ENCODE data around the gene ABCA2. TPM values are rescaled to one million over a fixed set of nuclear protein-coding genes. Genes with fewer than 3 reads are reported as not detected.

Gene ABCA2
- total RNA-seq, 4 donors from 2014 or later: 10.4 to 44.7 (median 33.4) TPM

DNA sequence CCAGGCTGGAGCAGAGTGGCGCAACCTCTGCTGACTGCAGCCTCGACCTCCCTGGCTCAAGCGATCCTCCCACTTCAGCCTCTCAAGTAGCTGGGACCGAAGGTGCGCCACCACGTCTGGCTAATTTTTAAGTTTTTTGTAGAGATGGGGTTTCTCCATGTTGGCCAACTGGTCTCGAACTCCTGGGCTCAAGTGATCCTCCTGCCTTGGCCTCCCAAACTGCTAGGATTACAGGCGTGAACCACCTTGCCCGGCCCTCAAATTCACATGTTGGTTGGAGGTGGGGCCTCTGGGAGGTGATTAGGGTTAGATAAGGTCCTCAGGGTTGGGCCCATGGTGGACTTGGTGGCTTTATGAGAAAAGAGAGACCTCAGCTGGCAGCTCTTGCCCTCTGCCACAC is 65.9 kb downstream of the ABCA2 start:
- H3K4me1 ChIP-seq: peaks cover 41% of the 10 kb centered on the region
- no peak for DNase-seq (ENCODE audit: low spot score in 2 of 2)
- no peaks in the 10 kb centered on the region for H3K36me3 ChIP-seq
- no peak overlapping the region for H3K27ac ChIP-seq
- WGBS: over 99% methylated on average over 9 of the region's 9 CpGs
- H3K27me3 ChIP-seq: no peaks in the 10 kb centered on the region
- TF ChIP-seq, protein P1, sequence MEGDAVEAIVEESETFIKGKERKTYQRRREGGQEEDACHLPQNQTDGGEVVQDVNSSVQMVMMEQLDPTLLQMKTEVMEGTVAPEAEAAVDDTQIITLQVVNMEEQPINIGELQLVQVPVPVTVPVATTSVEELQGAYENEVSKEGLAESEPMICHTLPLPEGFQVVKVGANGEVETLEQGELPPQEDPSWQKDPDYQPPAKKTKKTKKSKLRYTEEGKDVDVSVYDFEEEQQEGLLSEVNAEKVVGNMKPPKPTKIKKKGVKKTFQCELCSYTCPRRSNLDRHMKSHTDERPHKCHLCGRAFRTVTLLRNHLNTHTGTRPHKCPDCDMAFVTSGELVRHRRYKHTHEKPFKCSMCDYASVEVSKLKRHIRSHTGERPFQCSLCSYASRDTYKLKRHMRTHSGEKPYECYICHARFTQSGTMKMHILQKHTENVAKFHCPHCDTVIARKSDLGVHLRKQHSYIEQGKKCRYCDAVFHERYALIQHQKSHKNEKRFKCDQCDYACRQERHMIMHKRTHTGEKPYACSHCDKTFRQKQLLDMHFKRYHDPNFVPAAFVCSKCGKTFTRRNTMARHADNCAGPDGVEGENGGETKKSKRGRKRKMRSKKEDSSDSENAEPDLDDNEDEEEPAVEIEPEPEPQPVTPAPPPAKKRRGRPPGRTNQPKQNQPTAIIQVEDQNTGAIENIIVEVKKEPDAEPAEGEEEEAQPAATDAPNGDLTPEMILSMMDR (IDR thresholded peaks at IDR 0.05): no peak
- no peaks in the 10 kb centered on the region for H3K9me3 ChIP-seq
- no peak overlapping the region for H3K4me3 ChIP-seq

DNA sequence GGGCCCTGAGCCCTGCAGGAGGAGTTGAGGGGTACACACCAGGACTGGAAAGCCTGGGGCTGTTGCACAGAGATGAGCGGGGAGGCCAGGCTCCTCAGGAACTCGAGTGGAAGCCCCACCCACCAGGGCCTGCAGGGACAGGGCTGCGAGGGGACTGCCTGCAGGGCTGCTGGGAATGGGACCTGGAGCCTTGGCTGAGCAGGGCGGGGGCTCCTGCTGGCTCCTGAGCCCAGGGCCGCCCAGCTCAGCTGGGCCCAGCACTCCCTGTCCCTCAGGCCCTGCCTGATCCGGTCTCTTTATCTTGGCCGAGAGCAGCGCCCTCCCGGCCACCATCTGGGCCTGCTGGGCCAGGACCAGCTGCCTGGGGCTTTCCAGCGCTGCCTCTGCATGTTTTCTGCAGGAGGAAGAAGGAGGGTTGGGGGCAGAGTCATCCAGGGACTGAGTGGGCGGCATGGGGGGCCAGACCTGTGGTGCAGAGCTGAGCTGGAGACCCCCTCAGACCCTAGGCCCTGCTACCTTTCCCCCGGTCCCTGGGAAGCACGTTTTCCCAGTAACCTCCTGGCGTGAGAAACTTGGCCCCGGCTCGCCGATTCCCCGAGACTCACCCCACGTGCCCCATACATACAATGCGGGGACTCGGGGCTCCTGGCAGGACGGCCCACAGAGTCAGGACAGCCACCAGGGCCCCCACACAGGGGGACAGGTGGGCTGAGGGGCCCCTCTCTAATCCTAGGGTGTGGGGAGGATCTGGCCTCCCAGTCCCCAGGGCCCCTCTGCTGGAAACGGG is 66.6 kb downstream of the ABCA2 start:
- Histone ChIP-seq H3K36me3 (no peaks in the 10 kb centered on the region), H3K27me3 (no peaks in the 10 kb centered on the region), H3K9me3 (no peaks in the 10 kb centered on the region), H3K4me3 (no peak overlapping the region), H3K4me1 (peaks cover 41% of the 10 kb centered on the region), H3K27ac (no peak overlapping the region)
- no peak for TF ChIP-seq EP300 (IDR thresholded peaks at IDR 0.05)
- TF ChIP-seq, protein P1 (IDR thresholded peaks at IDR 0.05): no peak
- no peak for TF ChIP-seq POLR2A (IDR thresholded peaks at IDR 0.05)
- TF ChIP-seq POLR2AphosphoS5 (IDR thresholded peaks at IDR 0.05): no peak
- no peak for DNase-seq (ENCODE audit: low spot score in 2 of 2)
- 42% methylated on average over 12 of the region's 23 CpGs for WGBS

- 70% methylated on average over 8 of the region's 15 CpGs for WGBS
- no peak for TF ChIP-seq EP300 (IDR thresholded peaks at IDR 0.05)
- TF ChIP-seq, protein P1 (IDR thresholded peaks at IDR 0.05): no peak
- no peak for TF ChIP-seq POLR2AphosphoS5 (IDR thresholded peaks at IDR 0.05)
- TF ChIP-seq POLR2A (IDR thresholded peaks at IDR 0.05): no peak
- no peak for DNase-seq (ENCODE audit: low spot score in 2 of 2)
- no peaks in the 10 kb centered on the region for H3K36me3 ChIP-seq
- no peaks in the 10 kb centered on the region for H3K9me3 ChIP-seq
- H3K4me3 ChIP-seq: no peak overlapping the region
- no peak overlapping the region for H3K27ac ChIP-seq
- H3K27me3 ChIP-seq: no peaks in the 10 kb centered on the region
- H3K4me1 ChIP-seq: peaks cover 38% of the 10 kb centered on the region
Measured at GRCh38 chr9:136960938-136961275, 67.1 kb downstream of the ABCA2 start.

GRCh38 chr9:136960212-136960937 is 67.7 kb downstream of the ABCA2 start:
- Histone ChIP-seq H3K36me3 (no peaks in the 10 kb centered on the region), H3K27ac (no peak overlapping the region)
- no peak for DNase-seq (ENCODE audit: low spot score in 2 of 2)

More at GRCh38 chr9:136960212-136960937, 67.7 kb downstream of the ABCA2 start:
- Histone ChIP-seq H3K4me1 (peaks cover 35% of the 10 kb centered on the region), H3K27me3 (no peaks in the 10 kb centered on the region), H3K4me3 (no peak overlapping the region), H3K9me3 (no peaks in the 10 kb centered on the region)
- 79% methylated on average over 13 of the region's 19 CpGs for WGBS
- TF ChIP-seq EP300 (IDR thresholded peaks at IDR 0.05): no peak
- TF ChIP-seq, protein P1 (IDR thresholded peaks at IDR 0.05): no peak
